GM19438 (cell line): ENCODE results near the gene HOXA11.

Experiments used
- ATAC-seq: cut with Tn5 transposase; IDR thresholded peaks from one replicate; pipeline ENCODE4 v1.9.1; 2021; ENCODE audit warnings: low read depth; ENCODE audit not compliant: unreplicated experiment

HOXA11 gene

DNA sequence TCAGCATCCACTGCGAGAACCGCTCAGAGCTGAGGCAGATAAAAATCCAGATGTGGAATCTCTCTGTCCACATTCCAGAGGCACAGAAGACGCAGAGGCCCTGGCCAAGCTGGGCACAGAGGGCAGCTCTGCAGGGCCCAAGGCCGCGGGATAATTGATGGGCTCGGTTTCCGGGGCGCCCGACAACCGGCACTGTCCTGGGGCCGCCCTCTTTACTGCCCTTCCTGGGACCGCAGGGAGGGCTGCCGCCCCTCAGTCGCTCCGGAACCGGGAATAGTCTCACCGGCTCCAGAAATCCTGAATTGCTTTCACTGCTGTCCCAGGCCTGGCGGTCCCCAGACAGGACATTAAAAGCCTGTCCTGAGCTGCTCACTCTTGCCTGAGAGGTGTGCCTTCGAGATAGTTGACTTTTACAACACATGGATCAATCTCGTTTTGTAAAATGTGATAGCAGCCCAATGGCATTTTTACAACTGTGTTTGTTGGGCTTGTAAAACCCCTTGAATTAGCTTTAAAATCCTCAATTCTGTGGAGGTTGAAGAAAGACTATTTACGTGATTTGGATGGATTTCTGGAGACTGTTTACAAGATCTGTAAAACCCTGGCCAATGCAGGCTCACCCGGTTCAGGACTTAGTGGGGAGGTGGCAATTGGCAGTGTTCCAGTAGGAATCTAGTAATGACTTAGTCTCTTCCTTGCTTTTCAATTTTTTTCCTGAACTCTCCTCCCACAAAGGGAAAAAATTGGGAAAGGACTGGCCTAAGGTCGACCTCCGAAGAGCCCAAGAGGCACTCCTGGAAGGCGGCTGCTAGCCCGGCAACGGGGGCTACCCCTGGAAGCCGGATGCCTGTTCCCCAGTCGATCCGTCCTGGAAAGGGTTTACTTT lies 36.0 kb downstream of the HOXA11 start:
- ATAC-seq: no peak

DNA sequence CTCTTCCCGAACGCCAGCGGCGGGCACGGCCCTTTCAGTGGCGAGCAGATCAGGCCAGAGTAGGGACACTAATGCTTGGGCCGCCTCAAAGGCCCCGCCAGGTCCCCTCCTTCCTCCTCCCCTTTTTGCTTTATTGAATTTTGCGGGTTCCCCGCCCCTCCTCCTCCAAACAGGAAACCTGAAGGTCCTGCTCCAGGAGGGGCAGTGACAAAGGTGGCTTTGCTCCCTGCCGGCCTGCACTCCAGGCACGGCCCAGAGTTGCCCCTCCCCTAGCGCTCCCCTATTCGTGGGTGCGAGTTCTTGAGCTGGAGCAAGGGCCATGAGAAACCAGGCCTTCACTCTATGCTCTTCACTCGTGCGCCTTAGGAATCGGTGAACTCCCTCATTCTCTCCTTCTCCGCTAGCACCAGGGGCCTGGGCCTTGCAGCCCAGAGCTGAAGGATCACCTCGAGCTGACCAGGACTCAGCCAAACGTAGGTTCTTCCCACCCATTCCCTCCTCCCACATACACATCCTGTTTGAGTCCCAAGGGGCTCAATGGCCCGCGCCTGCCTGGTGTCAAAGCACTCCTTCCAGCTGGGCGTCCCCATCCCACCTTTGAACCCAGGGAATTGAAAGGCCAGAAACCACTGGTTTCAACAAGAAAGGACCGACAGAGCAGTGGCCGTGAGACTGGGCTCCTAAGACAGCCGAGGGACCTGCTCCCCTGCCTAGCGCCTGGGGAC lies 36.8 kb downstream of the HOXA11 start:
- ATAC-seq: no peak

DNA sequence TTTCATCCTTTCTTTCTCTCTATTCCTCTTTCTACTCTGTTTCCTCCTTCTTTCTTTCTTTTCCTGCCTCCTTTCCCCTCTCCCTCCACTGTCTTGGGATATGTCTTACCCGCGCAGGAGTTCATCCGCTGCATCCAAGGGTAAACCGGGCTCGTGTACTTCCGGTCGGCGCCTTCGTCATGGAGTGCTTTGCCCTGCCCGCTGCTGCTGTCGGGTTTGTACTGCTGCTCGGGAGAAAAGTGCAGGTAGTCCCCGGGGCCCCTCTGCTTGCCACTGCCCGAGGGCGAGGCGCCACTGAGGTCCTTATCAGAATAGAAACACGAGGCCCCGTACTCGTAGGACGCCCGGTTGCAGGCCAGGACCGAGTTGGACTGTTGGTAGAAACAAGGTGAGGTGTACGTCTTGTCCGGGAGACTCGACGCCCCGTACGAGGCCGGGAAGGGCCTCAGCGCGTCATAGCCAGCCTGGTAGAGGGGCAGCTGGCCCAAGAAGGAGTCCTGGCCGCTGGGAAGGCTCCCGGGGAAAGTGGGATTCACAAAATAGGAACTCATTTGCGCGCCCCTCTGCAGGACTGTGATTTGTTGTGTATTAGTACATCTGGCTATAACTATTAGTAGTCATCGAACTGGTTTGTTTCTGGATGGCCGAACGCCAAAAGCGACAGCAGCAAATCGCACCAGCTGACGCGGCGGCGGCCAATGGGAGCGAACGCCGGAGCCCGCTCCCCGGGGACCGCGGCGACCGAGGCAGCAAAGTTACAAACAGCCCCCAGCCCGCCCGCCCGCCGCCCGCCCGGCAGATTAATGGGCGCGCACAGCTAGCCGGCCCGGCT lies 37.6 kb downstream of the HOXA11 start, which contains the start of gene HOXA6:
Gene HOXA6, minus strand, starts transcription at position 576 of the 832 bp plus-strand sequence. Its CDS starts 25 bp downstream, at position 551.
- no peak for ATAC-seq

DNA sequence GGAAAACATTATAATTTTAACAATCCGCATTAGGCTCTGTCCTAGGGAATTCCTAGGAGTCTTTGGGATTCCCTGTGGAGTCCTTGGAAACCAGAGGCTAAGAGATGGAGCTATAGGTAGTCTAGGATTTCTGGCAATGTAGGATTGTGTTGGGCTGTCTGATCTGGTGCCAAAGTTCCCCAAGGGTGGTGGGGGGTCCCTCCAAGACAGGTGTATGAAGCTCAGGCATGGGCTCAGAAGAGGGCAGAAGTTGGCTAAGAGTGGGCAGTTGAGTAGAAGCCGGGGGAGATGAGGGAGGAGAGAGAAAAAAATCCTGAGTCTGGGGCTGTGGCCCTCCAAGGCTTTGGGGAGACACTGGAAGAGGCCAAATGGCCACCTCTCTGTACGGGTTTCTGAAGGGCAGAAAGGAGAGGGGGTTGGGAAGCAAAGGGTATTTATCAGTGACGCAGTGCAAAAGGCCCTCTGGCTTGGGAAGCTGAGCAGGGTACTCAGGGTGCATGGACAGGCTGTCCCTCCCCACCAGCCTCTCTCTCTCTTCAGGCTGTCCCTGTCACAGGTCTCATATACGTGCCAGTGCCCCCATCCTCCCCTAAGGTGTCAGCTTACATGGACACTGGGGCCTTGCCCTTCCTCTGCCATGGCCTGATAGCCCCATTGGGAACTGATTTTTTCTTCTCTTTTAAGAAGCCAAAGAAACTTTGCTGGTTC lies 38.4 kb downstream of the HOXA11 start:
- ATAC-seq: no peak

DNA sequence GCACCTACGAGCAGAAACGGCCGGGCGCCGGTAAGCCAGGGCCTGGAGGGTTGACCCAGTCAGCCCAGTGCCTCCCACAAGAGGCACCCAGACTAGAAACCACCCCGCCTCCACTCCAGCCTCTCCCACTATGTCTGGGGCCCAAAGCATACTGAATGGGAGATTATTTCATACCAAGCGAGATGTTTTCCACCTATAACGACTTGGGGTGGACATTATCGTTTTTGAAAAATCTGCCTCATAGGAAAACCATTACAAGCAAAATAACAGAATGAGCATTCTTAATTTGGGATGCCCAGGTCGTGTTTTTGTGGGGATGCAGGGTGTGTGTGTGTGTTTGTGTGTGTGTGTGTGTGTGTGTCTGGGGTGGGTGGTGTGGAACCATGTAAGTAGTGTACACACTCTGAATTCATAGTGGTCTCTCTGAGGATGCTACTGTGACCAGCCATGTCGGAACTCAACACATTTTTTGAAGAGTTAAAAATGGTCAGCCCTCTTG lies 39.1 kb downstream of the HOXA11 start:
- no peak for ATAC-seq

DNA sequence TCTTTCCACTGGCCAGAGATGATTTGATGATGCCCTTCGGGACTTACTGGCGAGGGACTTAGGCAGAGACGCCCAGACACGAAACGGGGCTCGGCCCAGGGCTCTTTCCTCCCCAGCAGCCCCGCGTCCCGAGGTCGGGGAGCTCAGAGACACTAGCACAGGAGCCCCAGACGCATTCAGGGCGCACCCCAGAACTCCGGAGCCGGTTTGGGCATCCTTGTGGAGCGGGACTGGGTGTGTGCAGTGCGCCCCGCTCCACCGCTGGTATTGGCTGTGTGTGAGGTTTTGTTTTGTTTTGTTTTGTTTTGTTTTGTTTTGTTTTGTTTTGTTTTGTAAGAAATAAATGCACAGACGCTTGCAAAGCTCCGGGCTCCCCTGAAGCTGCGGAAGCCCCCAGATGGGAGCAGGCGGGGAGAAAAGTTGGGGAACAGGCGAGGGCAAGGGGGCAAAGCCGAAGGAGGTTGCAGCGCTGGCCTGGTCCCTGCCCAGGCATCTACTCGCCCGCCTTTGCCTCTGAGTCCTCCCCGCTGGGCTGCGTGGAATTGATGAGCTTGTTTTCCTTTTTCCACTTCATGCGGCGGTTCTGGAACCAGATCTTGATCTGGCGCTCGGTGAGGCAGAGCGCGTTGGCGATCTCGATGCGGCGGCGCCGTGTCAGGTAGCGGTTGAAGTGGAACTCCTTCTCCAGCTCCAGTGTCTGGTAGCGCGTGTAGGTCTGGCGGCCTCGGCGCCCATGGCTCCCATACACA lies 39.7 kb downstream of the HOXA11 start:
- no peak for ATAC-seq

DNA sequence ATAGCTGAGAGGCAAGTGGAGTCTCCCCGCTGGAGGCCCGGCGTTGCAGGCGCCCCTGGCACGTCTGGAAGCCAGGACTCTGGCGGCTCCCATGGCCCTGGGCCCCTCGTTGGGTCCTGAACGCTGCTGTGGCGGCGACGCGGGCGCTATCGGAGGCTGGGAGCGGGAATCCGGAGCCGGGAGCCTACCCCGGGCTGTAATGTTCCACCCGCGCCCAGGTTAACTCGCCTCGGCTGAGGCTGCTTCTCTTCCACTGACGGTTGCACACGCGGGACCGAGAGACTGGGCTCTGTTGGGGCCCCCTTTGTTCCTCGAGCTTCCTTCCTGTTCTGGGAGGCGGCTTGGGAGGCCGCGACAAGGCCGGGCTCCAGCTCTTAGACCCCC lies 40.3 kb downstream of the HOXA11 start:
- ATAC-seq: no peak

DNA sequence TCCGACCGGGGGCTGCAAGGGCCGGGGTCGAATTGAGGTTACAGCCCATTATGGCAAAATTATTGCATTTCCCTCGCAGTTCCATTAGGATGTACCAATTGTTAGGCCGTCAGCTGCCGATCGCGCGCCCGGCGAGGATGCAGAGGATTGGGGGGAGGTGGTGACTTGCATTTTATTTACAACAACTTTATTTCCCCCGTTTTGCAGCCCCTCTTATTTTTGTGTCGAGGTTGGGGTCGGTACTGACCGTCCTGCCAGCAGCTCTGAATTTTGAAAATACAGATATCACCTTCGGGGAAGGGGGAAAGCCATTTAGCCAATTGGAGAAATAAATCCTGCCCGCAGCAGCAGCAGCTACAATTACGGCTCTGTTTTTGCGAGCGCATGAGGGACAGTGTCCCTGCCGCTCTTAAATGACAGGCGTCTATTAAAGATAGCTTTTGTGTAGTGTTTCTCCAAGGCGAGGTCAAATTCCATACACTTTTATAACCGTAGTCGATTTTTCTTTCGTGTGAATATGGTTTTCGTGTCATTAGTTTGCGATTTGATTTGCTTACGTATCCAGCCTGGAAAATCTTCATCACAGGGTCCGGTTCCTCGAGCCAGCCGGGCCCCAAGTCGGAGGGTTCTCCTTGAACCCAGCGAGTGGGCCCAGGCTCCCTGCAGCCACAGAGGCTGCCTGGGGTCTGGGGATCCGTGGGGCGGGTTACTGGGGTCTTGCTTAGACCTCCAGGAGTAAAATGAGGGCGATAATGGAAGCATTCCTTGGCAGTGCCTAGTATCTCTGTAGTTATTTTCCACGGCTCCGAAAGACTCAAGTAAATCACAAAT lies 40.9 kb downstream of the HOXA11 start:
- no peak for ATAC-seq

DNA sequence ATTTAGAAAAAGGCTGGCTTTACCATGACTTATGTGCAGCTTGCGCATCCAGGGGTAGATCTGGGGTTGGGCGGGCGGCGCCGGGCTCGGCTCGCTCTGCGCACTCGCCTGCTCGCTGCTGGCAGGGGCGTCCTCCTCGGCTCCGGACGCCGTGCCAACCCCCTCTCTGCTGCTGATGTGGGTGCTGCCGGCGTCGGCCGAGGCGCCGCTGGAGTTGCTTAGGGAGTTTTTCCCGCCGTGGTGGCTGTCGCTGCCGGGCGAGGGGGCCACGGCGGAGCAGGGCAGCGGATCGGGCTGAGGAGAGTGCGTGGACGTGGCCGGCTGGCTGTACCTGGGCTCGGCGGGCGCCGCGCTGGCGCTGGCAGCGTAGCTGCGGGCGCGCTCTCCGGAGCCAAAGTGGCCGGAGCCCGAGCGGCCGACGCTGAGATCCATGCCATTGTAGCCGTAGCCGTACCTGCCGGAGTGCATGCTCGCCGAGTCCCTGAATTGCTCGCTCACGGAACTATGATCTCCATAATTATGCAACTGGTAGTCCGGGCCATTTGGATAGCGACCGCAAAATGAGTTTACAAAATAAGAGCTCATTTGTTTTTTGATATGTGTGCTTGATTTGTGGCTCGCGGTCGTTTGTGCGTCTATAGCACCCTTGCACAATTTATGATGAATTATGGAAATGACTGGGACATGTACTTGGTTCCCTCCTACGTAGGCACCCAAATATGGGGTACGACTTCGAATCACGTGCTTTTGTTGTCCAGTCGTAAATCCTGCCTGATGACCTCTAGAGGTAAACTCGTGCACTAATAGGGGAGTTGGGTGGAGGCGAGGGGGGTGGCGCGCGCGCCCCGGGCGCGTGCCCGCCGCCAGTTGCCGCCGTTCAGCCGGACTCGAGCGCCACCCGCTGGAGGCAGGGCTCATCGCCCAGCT lies 41.7 kb downstream of the HOXA11 start, which contains the start of gene HOXA5:
Gene HOXA5, minus strand, starts transcription at position 659 of the 927 bp plus-strand sequence. Its CDS starts 74 bp downstream, at position 585.
- ATAC-seq: no peak

DNA sequence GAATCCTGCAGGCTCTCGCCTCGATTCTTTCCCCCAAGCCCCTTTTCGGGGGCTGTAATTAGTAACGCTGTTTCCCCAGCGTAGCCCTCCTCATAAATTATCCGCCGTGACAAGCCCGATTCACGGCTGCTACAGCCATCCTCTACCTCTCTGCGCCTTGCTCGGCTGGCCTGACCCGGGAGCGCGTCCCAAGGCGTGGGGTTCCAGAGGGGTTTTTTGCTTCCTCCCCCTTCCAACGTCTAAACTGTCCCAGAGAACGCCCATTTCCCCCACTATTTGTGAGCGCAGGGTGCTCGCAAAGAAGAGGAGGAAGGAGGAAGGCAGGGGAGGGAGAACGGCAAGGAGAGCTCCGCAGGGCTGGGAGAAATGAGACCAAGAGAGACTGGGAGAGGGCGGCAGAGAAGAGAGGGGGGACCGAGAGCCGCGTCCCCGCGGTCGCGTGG lies 42.4 kb downstream of the HOXA11 start:
- no peak for ATAC-seq

DNA sequence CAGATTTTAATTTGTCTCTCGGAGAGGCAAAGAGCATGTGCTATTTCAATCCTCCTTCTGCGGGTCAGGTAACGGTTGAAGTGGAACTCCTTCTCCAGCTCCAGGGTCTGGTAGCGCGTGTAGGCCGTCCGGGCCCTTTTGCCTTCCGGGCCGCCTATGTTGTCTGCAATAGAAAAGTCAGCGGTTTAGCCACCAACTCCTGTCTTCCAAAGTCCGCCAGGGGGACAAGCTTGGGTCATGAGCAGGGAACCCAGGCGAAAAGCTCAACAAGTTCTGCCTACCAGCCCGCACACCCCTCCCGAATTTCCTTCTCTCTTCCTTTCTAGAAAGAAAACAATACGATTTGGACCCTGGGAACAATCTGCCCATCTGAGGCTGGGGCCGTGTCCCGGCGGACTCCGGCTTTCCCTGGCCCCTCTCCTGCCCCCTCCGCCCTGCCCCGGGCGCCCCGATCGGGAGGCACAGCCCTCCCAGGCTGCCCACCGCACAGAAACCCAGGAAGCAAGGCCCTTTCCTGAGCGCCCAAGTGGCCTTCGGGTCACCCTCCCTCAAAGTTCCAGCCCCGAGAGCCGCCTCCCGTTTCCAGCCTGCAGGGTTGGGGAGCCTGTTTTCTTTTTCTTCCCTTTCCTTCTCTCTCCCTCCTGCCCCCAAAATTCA lies 43.0 kb downstream of the HOXA11 start:
- no peak for ATAC-seq

DNA sequence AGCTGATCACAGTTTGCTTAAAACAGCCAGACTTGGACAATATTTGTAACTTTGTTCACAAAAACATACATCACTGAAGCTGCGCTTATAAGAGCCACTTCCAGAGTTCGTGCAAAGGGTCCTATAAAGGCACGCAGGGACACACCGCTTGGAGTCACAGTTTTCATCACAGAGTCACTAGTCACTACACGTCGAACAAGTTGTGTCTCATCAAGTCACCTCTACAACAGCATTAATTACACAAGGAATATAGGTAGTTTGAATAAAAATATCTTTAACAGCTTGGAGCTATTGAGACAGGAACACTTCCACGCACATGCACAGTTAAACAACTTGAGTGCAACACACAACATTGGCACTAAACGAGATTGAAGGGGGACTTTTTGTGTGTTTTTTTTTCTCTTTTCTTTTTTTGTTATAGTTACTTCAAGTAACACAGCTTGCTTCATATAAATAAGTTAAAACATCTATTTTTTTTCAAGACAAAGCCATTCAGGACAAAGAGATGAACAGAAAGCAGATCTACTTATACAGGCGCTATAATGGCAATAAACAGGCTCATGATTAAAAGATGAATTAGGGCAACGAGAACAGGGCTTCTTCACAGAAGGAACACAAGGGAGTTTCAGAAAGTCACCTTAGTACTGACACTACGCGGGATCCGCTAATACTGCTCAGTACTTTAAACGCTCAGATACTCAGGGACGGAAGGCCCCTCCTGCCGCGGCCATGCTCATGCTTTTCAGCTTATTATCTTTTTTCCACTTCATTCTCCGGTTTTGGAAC lies 43.7 kb downstream of the HOXA11 start:
- ATAC-seq: no peak

DNA sequence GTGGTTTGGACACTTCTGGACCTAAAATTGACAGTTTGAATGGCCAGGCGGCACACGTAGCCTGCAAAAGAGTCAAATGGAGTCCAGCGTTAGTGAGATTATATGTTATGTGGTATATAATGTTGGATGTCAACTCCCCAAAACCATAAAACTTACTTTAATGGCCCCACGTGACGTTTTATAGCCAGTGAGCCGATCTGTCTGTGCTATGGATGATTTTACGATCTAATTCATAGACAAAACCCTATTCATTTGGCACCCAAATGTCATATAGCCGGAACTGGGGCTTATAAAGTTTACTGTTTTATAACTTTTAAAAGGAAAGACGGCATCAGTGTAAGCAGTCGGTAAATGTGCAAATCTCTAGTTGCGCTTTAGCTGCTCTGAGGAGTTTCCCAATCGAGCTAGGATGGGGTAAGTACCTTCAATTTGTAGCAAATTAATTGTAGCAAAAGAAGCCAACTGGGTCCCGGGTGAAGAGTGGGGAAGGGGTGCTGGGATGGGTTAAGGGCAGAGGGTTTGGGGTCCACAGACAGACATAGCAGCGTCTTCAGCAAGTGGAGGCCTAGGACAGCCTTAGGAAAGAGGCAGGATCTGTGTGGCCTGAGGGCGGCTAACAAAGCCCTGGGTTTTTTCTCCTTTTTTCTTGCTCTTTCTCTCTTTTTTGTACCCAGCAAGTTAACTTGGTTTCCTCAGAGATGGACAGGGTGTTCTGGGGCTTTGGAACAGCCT lies 44.7 kb downstream of the HOXA11 start:
- ATAC-seq: no peak

DNA sequence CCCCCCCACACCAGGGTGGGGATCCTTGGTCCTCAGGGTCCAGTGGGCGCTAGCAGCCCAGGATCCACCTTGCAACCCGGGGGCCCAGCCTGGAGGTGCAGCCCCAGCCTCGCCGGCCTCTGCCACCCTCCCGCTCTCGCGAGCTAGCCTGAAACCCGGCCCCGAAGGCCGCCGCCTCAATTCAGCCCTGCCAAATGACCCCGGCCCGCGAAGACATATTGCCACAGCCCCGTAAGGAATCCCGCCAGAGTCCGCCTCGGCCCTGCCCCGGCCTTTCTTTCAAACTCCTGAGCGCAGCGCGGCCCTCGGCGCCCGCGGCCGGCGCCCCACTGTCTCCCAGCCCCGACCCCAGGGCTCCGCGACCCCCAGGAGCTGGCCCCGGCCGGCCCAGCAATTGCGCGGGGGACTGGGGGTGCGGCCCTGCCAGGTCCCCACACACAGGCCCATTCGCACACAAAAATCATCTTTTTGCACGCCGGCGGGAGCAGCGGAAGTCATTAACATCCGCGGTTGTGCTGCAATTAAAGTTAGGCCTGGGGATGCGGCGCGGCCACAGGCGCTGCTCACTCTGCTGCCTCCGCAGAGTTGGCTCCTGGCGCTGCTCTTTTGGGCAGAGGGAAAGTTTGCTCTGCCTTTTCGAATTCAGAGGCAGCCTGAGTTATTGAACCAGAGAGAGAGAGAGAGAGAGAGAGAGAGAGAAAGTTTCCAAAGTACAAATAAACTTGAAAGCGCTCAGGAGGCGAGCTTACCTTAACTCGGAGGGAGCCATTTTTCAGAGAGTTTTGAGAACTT lies 45.5 kb downstream of the HOXA11 start:
- no peak for ATAC-seq

DNA sequence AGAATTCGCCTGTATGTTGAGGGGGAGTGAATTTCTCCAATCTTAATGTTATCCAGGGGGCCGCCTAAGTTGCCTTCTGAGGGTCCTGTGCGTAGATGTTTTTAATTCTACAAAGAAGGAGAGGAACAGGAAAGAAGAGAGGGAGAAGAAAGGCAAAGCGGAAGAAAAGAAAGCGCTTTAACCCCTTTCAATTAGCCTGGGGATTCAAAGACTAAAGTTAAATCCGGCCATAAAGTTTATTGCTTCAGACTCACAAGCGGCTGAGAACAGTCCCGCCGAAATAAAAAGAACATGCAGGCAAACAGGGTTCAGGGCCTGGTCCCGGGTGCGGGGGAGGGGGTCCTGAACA lies 46.1 kb downstream of the HOXA11 start:
- no peak for ATAC-seq
